HG03442 (cell line): Measurements from ENCODE around the gene DPP3.
A peak's percentile ranks its signal among the peaks of the same experiment; 100 is the strongest.
"Not testable (repeated sequence)": the region's sequence is repeated elsewhere in the genome, so short reads cannot be mapped to it uniquely, and the experiment has no call there.

Experiments
- ATAC-seq: cut with Tn5 transposase; IDR thresholded peaks from one replicate; pipeline ENCODE4 v1.9.1; 2021; ENCODE audit warnings: mild to moderate bottlenecking, moderate library complexity; ENCODE audit not compliant: unreplicated experiment

DPP3 gene

GRCh38 chr11:66462911-66463310 lies 17.3 kb upstream of the DPP3 start:
- ATAC-seq = no peak

DNA sequence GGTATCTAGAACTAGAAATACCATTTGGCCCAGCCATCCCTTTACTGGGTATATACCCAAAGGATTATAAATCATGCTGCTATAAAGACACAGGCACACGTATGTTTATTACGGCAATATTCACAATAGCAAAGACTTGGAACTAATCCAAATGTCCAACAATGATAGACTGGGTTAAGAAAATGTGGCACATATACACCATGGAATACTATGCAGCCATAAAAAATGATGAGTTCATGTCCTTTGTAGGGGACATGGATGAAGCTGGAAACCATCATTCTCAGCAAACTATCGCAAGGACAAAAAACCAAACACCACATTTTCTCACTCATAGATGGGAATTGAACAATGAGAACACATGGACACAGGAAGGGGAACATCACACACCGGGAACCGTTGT lies 16.1 kb upstream of the DPP3 start:
- not testable (repeated sequence) for ATAC-seq

- ATAC-seq = no peak
Measured at GRCh38 chr11:66464916-66465315, 15.3 kb upstream of the DPP3 start.

GRCh38 chr11:66465373-66466224 lies 14.6 kb upstream of the DPP3 start:
- no peak for ATAC-seq

GRCh38 chr11:66466225-66467033 lies 13.8 kb upstream of the DPP3 start, which contains the start of gene PELI3:
PELI3 (plus strand) TSS chr11:66466905; CDS start chr11:66468129, 1,224 bp downstream.
- ATAC-seq = peak; percentile 82

- ATAC-seq = no peak
Measured at GRCh38 chr11:66467034-66467659, 13.1 kb upstream of the DPP3 start.

- no peak for ATAC-seq
Measured at GRCh38 chr11:66467756-66468155, 12.5 kb upstream of the DPP3 start.

GRCh38 chr11:66468691-66469090 lies 11.5 kb upstream of the DPP3 start:
- ATAC-seq = no peak

GRCh38 chr11:66469441-66469840 lies 10.8 kb upstream of the DPP3 start:
- ATAC-seq = no peak

- ATAC-seq = no peak
Measured at GRCh38 chr11:66470015-66470414, 10.2 kb upstream of the DPP3 start.

DNA sequence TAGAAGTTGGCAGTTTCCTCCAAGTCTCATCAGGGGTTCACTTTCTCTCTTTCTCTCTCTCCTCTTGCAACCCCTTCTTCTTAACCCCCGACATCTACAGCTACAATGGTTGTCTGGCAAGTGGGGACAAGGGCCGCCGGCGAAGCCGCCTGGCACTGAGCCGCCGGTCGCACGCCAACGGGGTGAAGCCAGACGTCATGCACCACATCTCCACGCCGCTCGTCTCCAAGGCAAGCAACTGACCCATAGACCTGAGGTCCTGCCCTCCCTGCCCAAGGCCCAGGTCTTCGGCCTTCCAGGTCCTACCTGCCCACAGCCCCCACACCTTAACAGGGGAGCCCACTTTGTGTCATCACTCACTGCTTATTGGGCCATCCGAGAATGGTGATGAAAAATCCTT lies 9.1 kb upstream of the DPP3 start:
- no peak for ATAC-seq

DNA sequence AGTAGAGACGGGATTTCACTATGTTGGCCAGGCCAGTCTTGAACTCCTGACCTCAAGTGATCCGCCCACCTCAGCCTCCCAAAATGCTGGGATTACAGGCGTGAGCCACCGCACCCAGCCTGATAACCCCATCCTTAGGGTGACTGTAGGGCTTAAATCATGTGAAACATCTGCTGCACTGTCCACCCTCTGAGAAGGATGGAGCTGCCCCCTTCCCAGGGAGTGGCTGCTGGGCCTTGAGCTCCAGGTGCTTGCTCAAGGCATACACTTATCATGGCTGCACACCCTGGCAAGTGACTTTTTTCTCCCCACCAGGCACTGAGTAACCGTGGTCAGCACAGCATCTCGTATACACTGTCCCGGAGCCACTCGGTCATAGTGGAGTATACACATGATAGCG lies 8.2 kb upstream of the DPP3 start:
- ATAC-seq = no peak

GRCh38 chr11:66473167-66473566 lies 7.1 kb upstream of the DPP3 start:
- no peak for ATAC-seq

GRCh38 chr11:66473608-66474515 lies 6.4 kb upstream of the DPP3 start:
- ATAC-seq = no peak

GRCh38 chr11:66475349-66476172 lies 4.7 kb upstream of the DPP3 start:
- ATAC-seq = no peak

- ATAC-seq = no peak
Measured at GRCh38 chr11:66476173-66476840, 3.9 kb upstream of the DPP3 start.

DNA sequence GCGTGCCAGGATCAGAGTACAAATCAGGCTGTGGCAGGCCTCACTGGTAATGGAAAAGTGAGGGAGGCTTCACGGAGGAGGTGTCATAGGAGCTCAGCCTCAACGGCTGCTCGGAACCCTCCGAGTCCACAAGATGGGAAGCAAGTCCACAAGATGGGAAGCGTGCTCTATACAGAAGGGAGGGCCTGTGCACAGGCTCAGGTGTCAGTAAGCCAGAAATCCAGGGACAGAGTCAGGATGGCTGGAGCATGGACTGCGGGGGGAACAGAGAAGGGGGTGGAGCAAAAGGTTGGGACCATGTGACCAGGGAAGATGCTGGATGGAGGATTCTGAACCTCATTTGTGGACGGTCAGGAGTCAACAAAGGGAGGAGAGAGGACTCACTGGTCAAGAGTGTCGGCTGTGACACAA lies 3.4 kb upstream of the DPP3 start:
- ATAC-seq = no peak

- no peak for ATAC-seq
Measured at GRCh38 chr11:66477263-66478201, 2.7 kb upstream of the DPP3 start.
